Measurements from ENCODE around the gene RGS18.

DNA sequence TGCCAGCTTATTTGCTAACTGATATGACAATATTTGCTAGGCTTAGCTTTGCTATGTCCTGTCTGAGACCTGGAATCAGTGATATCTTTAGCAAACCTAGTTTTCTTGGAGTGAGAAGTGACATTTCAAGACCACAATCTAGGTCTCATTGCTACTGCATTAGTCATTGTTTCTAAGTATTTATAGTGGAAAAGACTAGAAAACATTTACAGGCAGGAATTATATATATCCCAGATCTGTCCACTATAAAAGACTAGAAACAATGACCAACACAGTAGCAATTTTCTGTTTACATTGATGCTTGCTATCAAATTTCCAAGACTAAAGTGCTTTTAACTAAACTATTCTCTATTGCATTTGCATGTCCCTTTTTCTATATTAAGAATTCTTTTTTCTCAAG is 5.0 kb upstream of the RGS18 start:
- TF ChIP-seq EZH2 (IDR thresholded peaks at IDR 0.05): no peak
- no peak for TF ChIP-seq POLR2AphosphoS5 (IDR thresholded peaks at IDR 0.05; ENCODE audit: borderline replicate concordance, low read depth, low read length)
